Right ventricle myocardium superior (tissue), 1 donor: Measurements from ENCODE around the gene HDGFL3. TPM values are rescaled to one million over a fixed set of nuclear protein-coding genes. Genes with fewer than 3 reads are reported as not detected.
"Not testable (repeated sequence)": the region's sequence is repeated elsewhere in the genome, so short reads cannot be mapped to it uniquely, and the experiment has no call there.

Experiments
- ATAC-seq: fragments of 200-7000 bp; cut with Tn5 transposase; one replicate; pipeline ENCODE4 v1.9.1; 2020; ENCODE audit warnings: mild to moderate bottlenecking; ENCODE audit not compliant: poor library complexity
- DNase-seq: peaks from one replicate; pipeline ENCODE4 v3.0.0-alpha.2; 2020
- intact Hi-C: fragments of 100-400 bp; cut with DNase I; formaldehyde crosslinking; loops from one replicate; pipeline ENCODE4 v1.11.2; 2022
- total RNA-seq: library from RNA; stranded (reverse); fragmentation: NEBNext Ultra II Directional; extraction: Animal tissue kit (Norgen Biotek cat#: 25700); gene quantifications from one replicate; pipeline ENCODE4 v1.2.1, GENCODE V29; 2021
- donor health status: DM: no; HTN: yes; CAD: no; lungs with severe emphysema.

The HDGFL3 gene
- total RNA-seq, 1 donor from 2014 or later, result 26.7 TPM

- intact Hi-C loops, result no loop called here
- DNase-seq, result no peak
Observed at GRCh38 chr15:83110381-83110780, 97.2 kb downstream of the HDGFL3 start.

DNA sequence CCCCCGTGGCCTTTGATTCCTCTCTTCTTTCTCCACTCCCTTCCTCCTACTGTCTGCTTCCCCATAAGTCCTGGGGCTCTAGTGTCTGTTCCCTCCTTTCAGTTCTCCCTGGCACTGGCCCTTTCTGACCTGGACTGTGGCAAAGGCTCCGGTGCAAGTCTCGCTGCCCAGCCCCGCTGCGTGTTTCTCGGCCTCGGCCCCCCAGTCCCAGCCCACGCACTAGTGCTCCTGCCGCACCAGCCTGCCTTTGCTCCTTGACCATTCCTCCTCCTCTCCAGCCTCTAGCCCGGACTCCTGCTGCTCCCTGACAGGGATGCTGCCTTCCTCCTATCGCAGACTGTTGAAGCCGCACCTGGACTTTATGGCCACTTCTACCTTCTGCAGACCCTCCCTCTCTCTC lies 98.1 kb downstream of the HDGFL3 start:
- intact Hi-C loops, result loop anchor here (10.0 kb wide), 1 partner anchor 95 kb away; the partner anchor contains the start of gene C15orf40
- DNase-seq, result no peak
- ATAC-seq, result no peak

More at GRCh38 chr15:83110381-83110780, 97.2 kb downstream of the HDGFL3 start:
- ATAC-seq, result no peak

DNA sequence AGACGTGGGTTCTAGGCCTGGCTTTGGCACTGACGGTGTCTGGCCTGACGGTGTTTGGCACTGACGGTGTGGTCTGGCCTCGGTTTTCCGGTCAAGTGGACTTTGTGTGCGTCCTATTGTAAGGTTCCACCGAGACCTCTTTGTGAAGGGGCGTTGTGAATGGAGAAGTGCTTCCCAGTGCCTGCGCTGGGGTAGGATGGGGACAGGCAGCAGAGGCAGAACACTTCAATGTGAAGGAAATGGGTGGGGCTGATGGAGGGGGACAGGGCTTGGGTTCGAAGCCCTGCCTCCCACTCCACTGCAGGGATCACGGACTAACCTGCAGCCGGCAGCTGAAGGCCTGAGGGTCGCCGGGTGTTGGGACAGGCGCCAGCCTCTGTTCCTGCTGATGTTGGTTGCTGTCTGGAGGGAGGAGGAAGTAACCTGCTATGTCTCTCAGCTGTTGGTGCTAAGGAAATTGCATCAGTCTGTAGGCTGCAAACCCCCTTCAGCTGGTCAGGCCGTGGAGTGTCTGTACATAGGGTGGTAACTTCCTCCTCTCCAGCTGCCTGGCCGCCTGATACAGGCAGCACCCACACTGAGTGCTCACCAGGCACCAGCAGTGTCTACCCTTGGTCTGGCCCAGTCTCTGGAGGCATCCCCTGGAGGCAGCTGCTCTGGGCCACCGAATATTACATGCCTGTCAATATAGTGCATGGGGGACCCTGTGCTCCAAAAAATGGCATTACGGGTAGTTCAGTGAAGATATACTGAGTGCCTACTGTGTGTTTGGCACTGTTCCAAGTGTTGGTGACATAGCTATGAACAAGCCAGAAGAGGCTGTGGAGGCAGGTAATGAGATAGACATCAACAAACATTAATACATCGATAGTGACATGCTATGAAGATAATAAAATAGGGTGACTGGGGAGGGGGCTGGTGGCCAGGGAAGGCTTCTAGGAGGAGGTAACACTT lies 99.1 kb downstream of the HDGFL3 start:
- intact Hi-C loops, result loop anchor here (10.0 kb wide), 1 partner anchor 94 kb away; the partner anchor contains the start of gene C15orf40
- peak; percentile 82 for ATAC-seq
- DNase-seq, result peak; percentile 78

DNA sequence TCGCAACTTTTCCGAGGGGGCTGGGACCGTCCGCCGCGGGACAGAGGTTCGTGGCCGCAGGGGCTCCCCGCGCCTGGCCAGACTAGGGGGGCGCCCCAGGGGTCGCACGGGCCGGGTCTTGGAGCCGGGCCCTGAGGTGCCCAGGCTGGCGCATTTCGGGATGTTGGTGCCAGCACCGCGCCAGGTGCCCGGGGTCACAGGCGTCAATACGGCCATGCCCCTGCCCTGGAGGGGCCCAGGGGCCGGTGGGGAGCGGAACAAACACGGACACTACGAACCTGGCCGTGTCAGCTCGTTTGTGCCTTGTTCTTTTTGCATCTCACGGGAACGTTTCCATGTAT lies 99.8 kb downstream of the HDGFL3 start:
- peak; percentile 7 for ATAC-seq
- intact Hi-C loops, result loop anchor here (10.0 kb wide), 1 partner anchor 93 kb away; the partner anchor contains the start of gene C15orf40

DNA sequence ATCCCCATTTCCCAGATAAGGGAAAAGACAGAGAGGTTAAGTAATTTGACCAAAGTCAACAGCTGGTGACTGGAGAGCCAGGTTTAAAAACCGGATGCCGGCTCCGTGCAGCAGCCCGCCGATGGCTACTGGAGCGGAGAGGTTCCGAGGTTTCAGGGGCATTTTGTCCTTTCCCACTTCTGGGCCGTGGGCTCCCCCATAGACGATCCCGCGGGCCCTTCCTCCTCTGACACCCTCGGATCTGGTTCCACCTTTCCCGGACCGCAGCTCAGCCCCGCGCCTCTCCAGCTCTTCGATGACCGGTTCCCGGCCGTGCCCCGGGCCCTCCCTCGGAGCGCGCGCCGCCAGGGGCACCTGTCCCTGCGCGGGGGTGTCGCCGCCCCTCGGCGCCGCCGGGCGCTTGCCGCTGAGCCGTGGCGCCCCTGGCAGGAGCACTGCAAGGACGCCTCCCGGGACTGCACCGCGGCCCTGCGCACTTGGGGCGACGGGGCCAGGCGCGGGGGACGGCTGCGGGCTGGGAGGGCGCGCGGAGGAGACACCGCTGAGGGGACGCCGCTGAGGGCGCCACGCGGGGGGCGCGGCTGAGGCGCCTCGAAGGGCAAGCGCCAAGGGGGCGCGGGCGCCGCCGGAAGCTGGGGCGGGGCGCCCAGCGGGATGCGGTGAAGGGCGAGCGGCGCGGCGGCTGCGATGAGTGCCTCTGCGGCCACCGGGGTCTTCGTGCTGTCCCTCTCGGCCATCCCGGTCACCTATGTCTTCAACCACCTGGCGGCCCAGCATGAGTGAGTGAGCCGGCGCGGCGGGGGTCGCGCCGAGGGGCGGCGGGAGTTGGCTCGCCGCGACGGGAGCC lies 100.4 kb downstream of the HDGFL3 start, which contains the start of gene TM6SF1:
TSS of gene TM6SF1 (plus strand) at position 652 of the 847 bp plus-strand sequence. CDS start at position 688, 36 bp downstream.
- ATAC-seq (peak; percentile 47), DNase-seq (peak; percentile 50)
- intact Hi-C loops, result loop anchor here (10.0 kb wide), 1 partner anchor 92 kb away; the partner anchor contains the start of gene C15orf40

More for the DNA sequence above, 99.8 kb downstream of the HDGFL3 start:
- DNase-seq, result no peak

- no peak for ATAC-seq
- no peak for DNase-seq
- intact Hi-C loops, result loop anchor here (10.0 kb wide), 1 partner anchor 91 kb away; the partner anchor contains the start of gene C15orf40
Observed at GRCh38 chr15:83105440-83105839, 102.2 kb downstream of the HDGFL3 start.

- intact Hi-C loops, result loop anchor here (10.0 kb wide), 1 partner anchor 89 kb away; the partner anchor contains the start of gene C15orf40
- no peak for ATAC-seq
- no peak for DNase-seq
Observed at GRCh38 chr15:83104141-83104540, 103.5 kb downstream of the HDGFL3 start.

GRCh38 chr15:83102346-83102745 lies 105.3 kb downstream of the HDGFL3 start:
- DNase-seq (no peak), ATAC-seq (no peak)
- intact Hi-C loops, result loop anchor here (10.0 kb wide), 1 partner anchor 88 kb away; the partner anchor contains the start of gene C15orf40

GRCh38 chr15:83100097-83100646 lies 107.5 kb downstream of the HDGFL3 start:
- ATAC-seq, result peak; percentile 67
- intact Hi-C loops, result loop anchor here (10.0 kb wide), 1 partner anchor 85 kb away; the partner anchor contains the start of gene C15orf40
- DNase-seq, result no peak

DNA sequence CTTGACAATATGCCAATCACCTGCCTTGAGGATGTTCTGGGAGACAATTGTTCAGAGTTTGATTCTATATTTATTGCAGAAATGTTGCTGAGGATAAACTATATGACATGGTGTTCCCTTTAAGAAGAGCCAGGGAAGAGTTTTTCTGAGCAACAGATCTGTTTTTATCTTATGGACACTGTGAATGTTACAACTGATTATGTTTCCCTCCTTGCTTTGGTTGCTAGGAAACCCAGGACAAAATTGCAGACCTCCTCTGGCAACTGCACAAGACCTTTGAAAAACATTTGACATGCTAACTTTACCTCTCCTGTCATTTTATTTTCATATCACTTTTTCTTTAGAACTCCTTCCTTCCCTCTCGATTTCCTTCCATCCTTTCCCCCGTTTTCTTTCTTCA lies 108.3 kb downstream of the HDGFL3 start:
- DNase-seq (no peak), ATAC-seq (peak; percentile 66)
- intact Hi-C loops, result no loop called here

DNA sequence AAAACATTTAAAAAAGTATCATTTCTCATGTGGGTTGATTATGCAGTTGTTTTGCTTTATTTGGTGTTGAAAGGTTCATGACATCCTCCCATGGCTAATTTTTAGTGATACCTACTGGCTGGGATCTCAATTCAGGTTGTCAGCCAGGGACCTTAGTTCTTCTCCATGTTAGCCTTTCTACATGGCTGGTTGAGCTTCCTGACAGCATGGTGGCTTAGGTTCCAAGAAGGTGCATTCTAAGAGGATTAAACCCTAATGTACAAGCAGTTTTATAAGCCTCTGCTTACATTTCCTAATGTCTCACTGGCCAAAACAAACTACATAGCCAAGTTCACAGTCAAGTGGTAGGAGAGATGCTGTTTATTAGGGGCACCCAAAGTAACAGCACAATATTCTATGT lies 109.5 kb downstream of the HDGFL3 start:
- intact Hi-C loops, result no loop called here
- ATAC-seq (no peak), DNase-seq (no peak)

DNA sequence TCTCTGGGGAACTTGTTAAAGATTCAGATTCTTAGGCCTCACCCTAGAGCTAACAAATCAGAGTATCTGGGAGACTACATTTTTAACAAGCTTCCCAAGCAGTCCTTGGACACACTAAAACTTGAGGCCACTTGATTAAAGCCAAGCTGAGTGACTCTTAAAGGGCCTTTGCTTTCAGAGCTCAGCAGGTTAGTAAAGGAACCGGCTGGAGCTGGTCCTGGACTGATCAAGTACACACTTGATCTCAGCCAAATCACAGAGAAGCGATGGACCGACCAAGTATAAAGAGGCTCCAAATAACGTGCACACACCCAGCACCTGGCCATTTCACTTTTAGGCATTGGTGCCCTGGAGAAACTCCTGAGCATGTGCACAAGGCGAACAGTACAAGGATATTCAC lies 113.0 kb downstream of the HDGFL3 start:
- intact Hi-C loops, result no loop called here
- ATAC-seq (no peak), DNase-seq (no peak)

- ATAC-seq (peak; percentile 66), DNase-seq (peak; percentile 59)
- intact Hi-C loops, result no loop called here
Observed at GRCh38 chr15:83092309-83092976, 115.2 kb downstream of the HDGFL3 start.

GRCh38 chr15:83091965-83092308 lies 115.7 kb downstream of the HDGFL3 start:
- intact Hi-C loops, ATAC-seq: not testable (repeated sequence)

GRCh38 chr15:83090465-83090864 lies 117.2 kb downstream of the HDGFL3 start:
- DNase-seq (no peak), ATAC-seq (no peak)
- intact Hi-C loops, result no loop called here

More at GRCh38 chr15:83091965-83092308, 115.7 kb downstream of the HDGFL3 start:
- not testable (repeated sequence) for DNase-seq

DNA sequence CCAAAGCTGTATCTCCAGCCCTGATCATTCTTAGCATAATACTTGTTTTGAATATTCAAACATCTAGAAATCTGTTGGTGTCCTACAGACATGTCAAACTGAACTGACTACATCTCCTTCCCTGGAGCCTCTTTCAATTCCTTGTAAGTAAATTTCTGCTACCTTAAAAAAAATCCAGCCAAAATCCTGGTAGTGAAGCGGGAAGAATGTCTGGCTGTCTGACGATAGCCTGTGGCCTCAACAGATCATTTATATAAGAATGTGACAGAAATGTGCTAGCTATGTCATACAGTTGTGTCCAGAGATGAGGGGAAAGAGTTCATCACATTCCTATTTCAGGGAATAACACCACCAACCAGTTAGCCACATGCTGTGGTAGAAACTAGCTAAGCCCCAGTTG lies 118.7 kb downstream of the HDGFL3 start:
- no peak for ATAC-seq
- DNase-seq, result no peak
- intact Hi-C loops, result no loop called here

- no peak for ATAC-seq
- intact Hi-C loops, result no loop called here
- no peak for DNase-seq
Observed at GRCh38 chr15:83087576-83087975, 120.0 kb downstream of the HDGFL3 start.
